HepG2 (cell line): ENCODE data around the gene PKD2L1. TPM values are rescaled to one million over a fixed set of nuclear protein-coding genes. Genes with fewer than 3 reads are reported as not detected.

Experiments used
- ATAC-seq: fragments of 200-7000 bp; cut with Tn5 transposase; 3 replicates; pipeline ENCODE4 v1.9.1; 2020; ENCODE audit warnings: mild to moderate bottlenecking, moderate library complexity
- BruUV-seq: library from RNA; stranded (reverse); fragments of 400-500 nt; replicated peaks from 2 replicates; lab custom pipeline; 2021; lab: Mats Ljungman, UMichigan
- CTCF ChIA-PET: fragments of 300-600 bp; formaldehyde crosslinking; extraction: SDS; loops from one replicate; lab custom pipeline; 2021; ENCODE audit warnings: low total read pairs, inconsistent platforms, low intra/inter-chr PET ratio; lab: Yijun Ruan, JAX
- POLR2A ChIA-PET: fragments of 350-600 bp; sonication (Branson Sonifier 250); formaldehyde crosslinking; loops from one replicate; lab custom pipeline; 2020; ENCODE audit warnings: antibody characterized with exemption, inconsistent platforms; lab: Yijun Ruan, JAX
- DNase-seq: peaks from one replicate; pipeline ENCODE4 v3.0.0-alpha.2; 2015; ENCODE audit warnings: low spot score
- FAIRE-seq: peaks from 3 replicates; lab custom pipeline; 2011; peaks lifted over from hg19 to GRCh38; lab: Jason Lieb, UNC
- H2AFZ ChIP-seq: one replicate; pipeline ENCODE4 v1.6.1; 2011; ENCODE audit warnings: low read length, inconsistent platforms
- H3K27ac ChIP-seq: fragments of 300-600 bp; 3 replicates; pipeline ENCODE4 v1.8.0; 2011; ENCODE audit warnings: mixed run types, mild to moderate bottlenecking, mixed read lengths, low read length, inconsistent platforms; ENCODE audit not compliant: insufficient read depth; ENCODE audit errors: extremely low read length
- H3K27me3 ChIP-seq, 2 experiments: fragments of 200-600 bp in 1 of 2; 2 replicates in 1 of 2; 3 replicates in 1 of 2; pipeline versions ENCODE4 v1.6.0 to v1.8.0; 2011; ENCODE audit warnings: low read length in 2 of 2, mild to moderate bottlenecking in 2 of 2, moderate library complexity in 2 of 2, inconsistent platforms in 1 of 2; ENCODE audit not compliant: insufficient read depth in 2 of 2, control insufficient read depth in 1 of 2
- H3K36me3 ChIP-seq, 2 experiments: fragments of 200-600 bp in 1 of 2; replicated peaks in 1 of 2; 2 replicates in 1 of 2; 3 replicates in 1 of 2; pipeline versions ENCODE4 v1.5.1 to v1.8.0; 2011; ENCODE audit warnings: low read length in 2 of 2, inconsistent platforms in 1 of 2; ENCODE audit not compliant: insufficient read depth in 2 of 2, control insufficient read depth in 1 of 2
- H3K4me1 ChIP-seq: 2 replicates; pipeline ENCODE4 v1.5.1; 2012; ENCODE audit warnings: low read length, inconsistent platforms; ENCODE audit not compliant: insufficient read depth
- H3K4me2 ChIP-seq: 2 replicates; pipeline ENCODE4 v1.6.0; 2011; ENCODE audit warnings: low read depth, low read length, inconsistent platforms
- H3K4me3 ChIP-seq, 3 experiments: fragments of 200-600 bp in 1 of 3; sonication (generic), shearing (Covaris generic) in 1 of 3; replicated peaks in 1 of 3; 2 replicates each; pipeline ENCODE4 v1.5.1; 2011 to 2016; ENCODE audit warnings: low read length in 3 of 3, inconsistent platforms in 2 of 3, low read depth in 2 of 3, mild to moderate bottlenecking in 2 of 3, control low read depth in 1 of 3, mixed read lengths in 1 of 3; ENCODE audit not compliant: insufficient read depth in 1 of 3
- H3K79me2 ChIP-seq: one replicate; pipeline ENCODE4 v1.6.1; 2011; ENCODE audit warnings: low read length, inconsistent platforms; ENCODE audit not compliant: insufficient read depth
- H3K9ac ChIP-seq: 2 replicates; pipeline ENCODE4 v1.6.0; 2011; ENCODE audit warnings: mild to moderate bottlenecking, low read depth, low read length, inconsistent platforms; ENCODE audit not compliant: insufficient read depth
- H3K9me3 ChIP-seq: 2 replicates; pipeline ENCODE4 v1.5.1; 2012; ENCODE audit warnings: mild to moderate bottlenecking, low read length
- H4K20me1 ChIP-seq: 2 replicates; pipeline ENCODE4 v1.6.0; 2011; ENCODE audit warnings: inconsistent platforms, mild to moderate bottlenecking, low read length, moderate library complexity; ENCODE audit not compliant: insufficient read depth
- CBX5 ChIP-seq: sonication (generic); formaldehyde crosslinking; IDR thresholded peaks from 2 replicates; pipeline ENCODE4 v1.4.0; 2020; ENCODE audit warnings: missing genetic modification reagents, borderline replicate concordance
- ETV6 ChIP-seq: sonication (generic); formaldehyde crosslinking; conservative IDR thresholded peaks from 2 replicates; pipeline ENCODE4 v1.4.0; 2020; ENCODE audit warnings: missing genetic modification reagents
- HINFP ChIP-seq: sonication (generic); formaldehyde crosslinking; IDR thresholded peaks from 2 replicates; pipeline ENCODE4 v1.4.0; 2020; ENCODE audit warnings: low read depth, mild to moderate bottlenecking, missing genetic modification reagents
- NFIC ChIP-seq: IDR thresholded peaks from 2 replicates; pipeline ENCODE4 v1.6.1; 2012; ENCODE audit warnings: mild to moderate bottlenecking, low read length, inconsistent platforms
- PHB2 ChIP-seq: fragments of 450-650 bp; IDR thresholded peaks from 2 replicates; pipeline ENCODE4 v1.6.1; 2018; ENCODE audit not compliant: partially characterized antibody
- RFXANK ChIP-seq: IDR thresholded peaks from 2 replicates; pipeline ENCODE4 v1.6.1; 2016
- SOX6 ChIP-seq, 2 experiments: fragments of 450-650 bp in 1 of 2; sonication (generic) in 1 of 2; formaldehyde crosslinking in 1 of 2; IDR thresholded peaks; 2 replicates each; pipeline versions ENCODE4 v1.4.0 to v1.6.1; 2017 to 2020; ENCODE audit warnings: antibody characterized with exemption in 1 of 2, mild to moderate bottlenecking in 1 of 2, missing genetic modification reagents in 1 of 2
- SSRP1 ChIP-seq: IDR thresholded peaks from 2 replicates; pipeline ENCODE4 v1.6.1; 2016; ENCODE audit warnings: control low read depth
- ZFP1 ChIP-seq: IDR thresholded peaks from 2 replicates; pipeline ENCODE4 v1.6.1; 2016
- ZFP91 ChIP-seq: sonication (generic); formaldehyde crosslinking; IDR thresholded peaks from 2 replicates; pipeline ENCODE4 v1.9.0; 2022; ENCODE audit warnings: missing genetic modification reagents, mild to moderate bottlenecking, borderline replicate concordance
- ZNF333 ChIP-seq: sonication (generic); formaldehyde crosslinking; IDR thresholded peaks from 2 replicates; pipeline ENCODE4 v1.4.0; 2020; ENCODE audit warnings: mild to moderate bottlenecking, missing genetic modification reagents, borderline replicate concordance
- ZNF431 ChIP-seq: sonication (generic); formaldehyde crosslinking; IDR thresholded peaks from 2 replicates; pipeline ENCODE4 v1.9.0; 2022; ENCODE audit warnings: missing genetic modification reagents, low read depth, mild to moderate bottlenecking, borderline replicate concordance
- ZNF615 ChIP-seq: sonication (generic); formaldehyde crosslinking; IDR thresholded peaks from 2 replicates; pipeline ENCODE4 v1.5.0; 2020; ENCODE audit warnings: mild to moderate bottlenecking, missing genetic modification reagents, borderline replicate concordance
- ZNF7 ChIP-seq: IDR thresholded peaks from 2 replicates; pipeline ENCODE4 v1.6.1; 2016; ENCODE audit warnings: missing biosample characterization, missing genetic modification reagents
- ZNF800 ChIP-seq: sonication (generic); formaldehyde crosslinking; IDR thresholded peaks from 2 replicates; pipeline ENCODE4 v1.4.0; 2020; ENCODE audit warnings: missing genetic modification reagents
- ZNF883 ChIP-seq: sonication (generic); formaldehyde crosslinking; IDR thresholded peaks from 2 replicates; pipeline ENCODE4 v1.5.1; 2020; ENCODE audit warnings: mild to moderate bottlenecking, missing genetic modification reagents; ENCODE audit errors: not compliant biosample characterization
- ZSCAN30 ChIP-seq: sonication (generic); formaldehyde crosslinking; IDR thresholded peaks from 2 replicates; pipeline ENCODE4 v1.5.0; 2020; ENCODE audit warnings: mild to moderate bottlenecking, missing genetic modification reagents
- WGBS: methylation state at CpG from one replicate; pipeline ENCODE4 v1.1.6; 2017; ENCODE audit warnings: low lambda C conversion rate; 5-methylcytosine and 5-hydroxymethylcytosine counted together
- in situ Hi-C: cut with HindIII; loops from 2 replicates; pipeline ENCODE4 v1.10.0; 2017; ENCODE audit warnings: low pct_unique_long_range_greater_than_20kb; ENCODE audit not compliant: extremely low pct_ligation_motif_present
- intact Hi-C: fragments of 100-400 bp; cut with micrococcal nuclease; formaldehyde crosslinking; loops from one replicate; pipeline ENCODE4 v1.10.0; 2022; ENCODE audit not compliant: unreplicated experiment
- polyA plus RNA-seq, 8 experiments: library from polyadenylated mRNA; depleted of rRNA in 3 of 8; stranded (reverse) in 7 of 8; unstranded in 1 of 8; fragments of >200 nt; fragmentation: Illumina TruSeq in 4 of 8; extraction: Trizol in 4 of 8; gene quantifications; 2 replicates each; pipeline versions ENCODE4 v1.2.1 to v1.2.3, GENCODE V29; 2011 to 2016; ENCODE audit warnings: low read depth in 4 of 8, missing spikeins in 1 of 8, mixed read lengths in 1 of 8; ENCODE audit not compliant: insufficient read depth in 1 of 8
- total RNA-seq, 5 experiments: library from RNA; depleted of rRNA; stranded (reverse); fragments of >200 nt; fragmentation: Illumina TruSeq; extraction: Trizol; gene quantifications; 2 replicates each; pipeline ENCODE4 v1.2.3, GENCODE V29; 2016; ENCODE audit warnings: low read depth in 1 of 5

The PKD2L1 gene
- total and polyA plus RNA-seq, 2 of the 13 experiments (the other 11 are each of a cell fraction or from before 2014, with no cell fraction given): 0.07 to 0.15 TPM

GRCh38 chr10:100342627-100342972 is 12.6 kb upstream of the PKD2L1 start (continued):
- 0 out of 2 replicates have a peak, but pooled peaks have one; percentile 3 for TF ChIP-seq ZFP91

- Histone ChIP-seq H4K20me1 (no peaks in the 10 kb centered on the region), H3K79me2 (peaks cover 10% of the 10 kb centered on the region), H2AFZ (peak overlapping the region; percentile 66), H3K4me3 (peak overlapping the region; percentile 43 to 72 (median 46)), H3K27me3 (no peaks in the 10 kb centered on the region), H3K36me3 (no peaks in the 10 kb centered on the region), H3K9ac (peak overlapping the region; percentile 74), H3K9me3 (no peaks in the 10 kb centered on the region), H3K4me2 (peak overlapping the region; percentile 99), H3K27ac (peak overlapping the region; percentile 77), H3K4me1 (peaks cover 74% of the 10 kb centered on the region)
- DNase-seq (peak; percentile 87), ATAC-seq (peak; percentile 70), FAIRE-seq (peak; percentile 65)
- intact Hi-C loops: loop anchor here (1.0 to 2.0 kb wide), 3 partner anchors 31 to 91 kb away; no protein-coding TSS in a partner anchor
- BruUV-seq: no TSS peak
- ChIA-PET POLR2A (interaction anchor here (0.8 to 12.6 kb wide), 16 partner anchors 9 to 536 kb away, joined by 3 to 287 read pairs (median 4); no protein-coding TSS in a partner anchor), CTCF (interaction anchor here (0.8 to 10.5 kb wide), 4 partner anchors 18 to 167 kb away, joined by 3 to 297 read pairs (median 4); no protein-coding TSS in a partner anchor)
- in situ Hi-C loops: loop anchor here (5.0 to 25.0 kb wide), 3 partner anchors 90 to 545 kb away; no protein-coding TSS in a partner anchor
- WGBS: under 1% methylated on average over 8 of the region's 9 CpGs
- TF ChIP-seq ZNF333 (no peak), ZSCAN30 (CRISPR knock-in tag) (no peak), NFIC (peak; percentile 37; the same call in 1 of the 2 replicates), ETV6 (no peak; the same call in 1 of the 2 replicates), ZNF800 (CRISPR knock-in tag) (0 out of 2 replicates have a peak, but pooled peaks have one; percentile 27), ZNF431 (CRISPR knock-in tag) (peak; percentile 81; the same call in 1 of the 2 replicates), ZNF615 (CRISPR knock-in tag) (0 out of 2 replicates have a peak, but pooled peaks have one; percentile 39), HINFP (CRISPR knock-in tag) (0 out of 2 replicates have a peak, but pooled peaks have one; percentile 25), PHB2 (no peak), ZNF883 (CRISPR knock-in tag) (no peak), SOX6 (IDR thresholded peaks at IDR 0.05) (no peak), SOX6 (CRISPR knock-in tag; IDR thresholded peaks at IDR 0.05) (peak; percentile 59), ZNF7 (peak; percentile 54), RFXANK (CRISPR knock-in tag) (0 out of 2 replicates have a peak, but pooled peaks have one; percentile 17), CBX5 (CRISPR knock-in tag) (peak; percentile 60; the same call in 1 of the 2 replicates), SSRP1 (CRISPR knock-in tag) (peak; percentile 92), ZFP1 (0 out of 2 replicates have a peak, but pooled peaks have one; percentile 36)
These were observed 12.1 kb upstream of the PKD2L1 start for GRCh38 chr10:100341953-100342626.
